Measurements from ENCODE around the gene ANKS3.

Gene ANKS3

DNA sequence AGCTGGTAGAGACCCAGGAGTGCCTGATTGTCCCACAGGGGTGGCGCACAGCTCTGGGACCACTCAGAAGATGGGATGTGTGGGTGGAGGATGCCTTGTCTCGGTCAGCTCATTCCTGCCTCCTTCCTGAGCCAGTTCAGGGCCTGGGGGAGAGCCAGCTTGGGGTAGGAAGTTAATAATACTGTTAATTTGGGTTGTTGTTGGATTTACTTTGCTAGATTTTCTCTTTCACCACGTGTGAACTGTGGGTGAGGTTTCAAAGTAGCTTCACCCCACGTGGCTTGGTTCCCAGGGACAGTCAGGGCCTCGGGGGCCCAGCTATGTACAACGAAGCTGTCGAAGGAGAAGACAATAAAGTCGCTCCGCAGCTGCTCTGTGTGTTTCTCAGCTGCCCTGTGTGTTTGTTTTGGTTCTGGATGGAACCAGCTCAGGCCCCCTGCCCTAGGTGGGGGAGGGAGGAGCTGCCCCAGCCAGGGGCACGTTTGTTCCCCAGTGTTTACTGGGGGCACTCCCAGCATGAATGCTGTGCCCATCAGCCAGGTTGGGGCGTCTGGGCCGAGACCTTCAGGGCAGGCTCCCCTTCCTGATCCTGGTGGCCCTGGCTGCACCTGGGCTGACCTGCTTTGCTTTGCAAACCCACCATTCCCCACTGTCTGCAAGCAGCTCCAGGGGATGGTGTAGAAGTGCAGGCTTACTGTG, 38.4 kb downstream of the ANKS3 start:
- H3K4me3 ChIP-seq (ENCODE audit: extremely low read depth, insufficient read depth, low read length, poor library complexity, severe bottlenecking) = no peak overlapping the region
- 93 to 94% methylated on average over 11 to 12 of the region's 12 CpGs for WGBS, 2 experiments (ENCODE audit: insufficient coverage in 2 of 2)
- peaks cover 46% of the 10 kb centered on the region for H3K36me3 ChIP-seq (ENCODE audit: control insufficient read depth, insufficient read depth, low read length)
- peaks cover 4% of the 10 kb centered on the region for H3K4me1 ChIP-seq (ENCODE audit: control insufficient read depth, insufficient read depth, low read length, poor library complexity, severe bottlenecking)
- peak overlapping the region; percentile 16 for H3K27ac ChIP-seq (ENCODE audit: low read depth, low read length, severe bottlenecking)
- H3K9me3 ChIP-seq (ENCODE audit: control insufficient read depth, low read length) = no peaks in the 10 kb centered on the region

DNA sequence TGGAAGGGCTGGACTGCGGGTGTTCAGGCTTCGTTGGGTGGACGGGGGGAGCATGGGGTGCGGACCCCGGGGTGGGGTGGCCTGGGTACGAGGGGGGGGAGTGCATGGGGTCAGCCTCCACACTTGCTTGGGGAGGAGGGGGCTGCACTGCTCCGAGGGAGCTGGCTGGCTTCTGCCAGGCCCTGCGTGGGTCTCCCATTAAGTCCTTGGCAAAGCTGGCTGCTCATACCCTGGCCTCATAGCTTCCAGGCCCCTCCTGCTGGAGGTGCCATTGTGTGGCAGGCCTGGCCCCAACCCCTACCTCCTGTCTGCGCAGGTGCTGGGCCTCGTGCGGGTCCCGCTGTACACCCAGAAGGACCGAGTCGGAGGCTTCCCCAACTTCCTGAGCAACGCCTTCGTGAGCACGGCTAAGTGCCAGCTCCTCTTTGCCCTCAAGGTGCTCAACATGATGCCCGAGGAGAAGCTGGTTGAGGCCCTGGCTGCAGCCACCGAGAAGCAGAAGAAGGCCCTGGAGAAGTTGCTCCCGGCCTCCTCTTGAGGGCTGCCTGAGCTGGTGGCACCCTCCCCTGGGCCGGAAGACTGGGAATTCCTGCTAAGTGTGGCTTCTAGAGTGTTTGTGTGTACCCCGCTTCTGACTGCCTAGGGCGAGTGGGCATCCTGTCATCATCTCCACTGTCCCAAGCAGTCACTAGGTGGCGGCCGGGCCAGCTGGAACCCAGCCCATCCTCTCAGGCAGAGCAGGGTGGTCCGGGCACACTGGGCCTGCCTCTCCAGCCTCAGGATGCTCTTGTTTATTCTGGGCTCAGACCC, 39.2 kb downstream of the ANKS3 start:
- Histone ChIP-seq H3K4me3 (ENCODE audit: extremely low read depth, insufficient read depth, low read length, poor library complexity, severe bottlenecking) (peak overlapping the region; percentile 92), H3K27ac (ENCODE audit: low read depth, low read length, severe bottlenecking) (no peak overlapping the region), H3K36me3 (ENCODE audit: control insufficient read depth, insufficient read depth, low read length) (peaks cover 43% of the 10 kb centered on the region)

DNA sequence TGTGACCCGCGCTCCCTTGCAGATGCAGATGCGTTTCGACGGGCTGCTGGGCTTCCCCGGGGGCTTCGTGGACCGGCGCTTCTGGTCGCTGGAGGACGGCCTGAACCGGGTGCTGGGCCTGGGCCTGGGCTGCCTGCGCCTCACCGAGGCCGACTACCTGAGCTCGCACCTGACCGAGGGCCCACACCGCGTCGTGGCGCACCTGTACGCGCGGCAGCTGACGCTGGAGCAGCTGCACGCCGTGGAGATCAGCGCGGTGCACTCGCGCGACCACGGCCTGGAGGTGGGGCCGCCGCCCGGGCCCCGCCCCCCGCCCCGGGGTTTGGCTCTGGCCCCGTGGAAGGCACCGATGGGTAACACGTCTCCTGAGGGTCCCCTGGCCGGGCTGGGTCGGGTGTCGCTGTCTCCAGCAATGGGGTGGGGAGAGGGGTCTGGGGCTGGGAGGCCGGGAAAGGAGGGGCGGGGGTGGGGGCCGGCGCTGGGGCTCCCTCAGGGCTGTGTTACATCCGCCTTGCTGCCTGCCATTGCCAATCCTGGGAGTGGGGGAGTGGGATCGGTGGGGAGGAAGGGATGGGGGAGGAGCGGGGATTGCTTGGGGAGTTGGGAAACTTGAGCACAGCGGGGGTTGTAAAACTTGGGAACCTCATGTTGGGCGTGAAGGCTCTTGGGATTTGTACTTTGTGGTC, 40.0 kb downstream of the ANKS3 start:
- Histone ChIP-seq H3K9me3 (ENCODE audit: control insufficient read depth, low read length) (no peaks in the 10 kb centered on the region), H3K4me3 (ENCODE audit: extremely low read depth, insufficient read depth, low read length, poor library complexity, severe bottlenecking) (peak overlapping the region; percentile 92), H3K4me1 (ENCODE audit: control insufficient read depth, insufficient read depth, low read length, poor library complexity, severe bottlenecking) (peaks cover 4% of the 10 kb centered on the region), H3K36me3 (ENCODE audit: control insufficient read depth, insufficient read depth, low read length) (peaks cover 38% of the 10 kb centered on the region), H3K27ac (ENCODE audit: low read depth, low read length, severe bottlenecking) (peak overlapping the region; percentile 76)
- WGBS, 2 experiments (ENCODE audit: insufficient coverage in 2 of 2) = 1% methylated on average over 36 to 40 of the region's 54 CpGs

More for the DNA sequence above, 39.2 kb downstream of the ANKS3 start:
- H3K4me1 ChIP-seq (ENCODE audit: control insufficient read depth, insufficient read depth, low read length, poor library complexity, severe bottlenecking) = peaks cover 4% of the 10 kb centered on the region
- 86 to 89% methylated on average over 21 of the region's 26 CpGs for WGBS, 2 experiments (ENCODE audit: insufficient coverage in 2 of 2)
- H3K9me3 ChIP-seq (ENCODE audit: control insufficient read depth, low read length) = no peaks in the 10 kb centered on the region

DNA sequence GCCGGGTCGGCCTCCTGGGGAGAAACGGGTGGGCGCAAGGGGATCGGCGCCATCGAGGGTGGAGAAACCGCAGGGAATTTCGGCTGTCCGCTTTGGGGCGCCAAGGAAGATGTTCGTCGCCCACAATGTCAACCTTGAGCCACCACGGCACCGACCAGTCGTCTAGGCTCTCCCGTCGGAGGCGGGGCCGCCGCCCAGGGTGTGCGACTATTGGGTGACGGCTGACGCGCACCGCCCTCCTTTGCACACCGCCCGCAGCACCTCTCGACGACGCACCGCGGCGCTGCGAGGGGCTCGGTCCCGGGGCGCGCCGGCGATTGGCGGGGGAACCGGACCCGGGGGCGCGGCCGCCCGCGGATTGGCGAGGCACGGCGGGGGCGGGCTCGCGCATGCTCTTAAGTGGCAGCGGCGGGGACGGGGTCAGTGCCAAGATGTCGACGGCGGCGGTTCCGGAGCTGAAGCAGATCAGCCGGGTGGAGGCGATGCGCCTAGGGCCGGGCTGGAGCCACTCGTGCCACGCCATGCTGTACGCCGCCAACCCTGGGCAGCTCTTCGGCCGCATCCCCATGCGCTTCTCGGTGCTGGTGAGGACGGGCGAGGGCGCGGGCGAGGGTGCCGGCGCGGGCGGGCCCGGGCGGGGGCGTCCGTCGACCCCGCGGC, 40.6 kb downstream of the ANKS3 start, which contains the start of gene NUDT16L1:
NUDT16L1 (plus strand) TSS at position 267 of the 660 bp plus-strand sequence; CDS start at position 432, 165 bp downstream.
- H3K36me3 ChIP-seq (ENCODE audit: control insufficient read depth, insufficient read depth, low read length) = peaks cover 38% of the 10 kb centered on the region
- 0% methylated on average over 69 to 81 of the region's 91 CpGs for WGBS, 2 experiments (ENCODE audit: insufficient coverage in 2 of 2)

DNA sequence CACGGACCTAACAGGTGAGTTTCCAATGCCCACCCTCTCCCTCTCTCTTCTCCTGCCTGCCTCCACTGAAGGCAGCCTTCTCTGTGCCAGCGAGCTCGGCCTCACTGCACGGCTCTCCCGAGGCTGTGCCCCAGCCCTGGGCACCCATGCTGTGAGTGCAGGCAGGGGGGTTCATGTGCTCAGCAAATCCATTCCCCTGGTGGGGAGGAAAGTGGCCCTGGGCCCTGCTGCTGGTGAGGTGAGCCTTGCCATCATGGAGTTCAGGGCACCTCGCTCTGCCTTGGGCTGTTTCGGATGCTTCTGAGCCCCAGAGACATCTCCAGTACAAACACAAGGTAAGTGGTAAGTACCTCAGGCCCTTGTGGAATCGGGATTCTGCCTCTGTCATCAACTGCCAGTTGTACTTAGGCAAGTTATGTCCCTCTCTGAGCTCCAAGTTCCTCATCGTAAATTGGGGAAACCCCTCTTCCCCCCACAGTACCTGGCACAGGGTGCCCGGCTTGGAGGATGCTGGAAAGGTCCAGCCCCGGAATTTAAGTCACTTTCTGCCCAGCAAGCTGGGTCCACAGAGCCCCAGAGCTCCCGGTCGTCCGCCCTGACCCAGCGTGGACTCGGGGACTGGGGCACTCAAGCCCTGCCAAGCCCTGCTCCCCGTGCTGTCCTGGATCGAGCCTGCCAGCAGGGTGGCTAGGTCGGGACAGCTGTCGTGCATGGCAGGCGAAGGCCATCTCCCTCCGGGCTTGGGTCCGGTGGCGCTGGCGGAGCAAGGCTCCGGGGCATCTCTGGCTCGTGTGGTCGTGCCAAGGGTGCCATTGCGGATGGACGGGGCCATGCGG, 41.4 kb downstream of the ANKS3 start:
- H3K9me3 ChIP-seq (ENCODE audit: control insufficient read depth, low read length) = no peaks in the 10 kb centered on the region
- peaks cover 4% of the 10 kb centered on the region for H3K4me1 ChIP-seq (ENCODE audit: control insufficient read depth, insufficient read depth, low read length, poor library complexity, severe bottlenecking)
- H3K4me3 ChIP-seq (ENCODE audit: extremely low read depth, insufficient read depth, low read length, poor library complexity, severe bottlenecking) = peak overlapping the region; percentile 92
- H3K27ac ChIP-seq (ENCODE audit: low read depth, low read length, severe bottlenecking) = peak overlapping the region; percentile 49
- 39 to 44% methylated on average over 28 to 31 of the region's 31 CpGs for WGBS, 2 experiments (ENCODE audit: insufficient coverage in 2 of 2)
- peaks cover 36% of the 10 kb centered on the region for H3K36me3 ChIP-seq (ENCODE audit: control insufficient read depth, insufficient read depth, low read length)

More for the DNA sequence above, 40.6 kb downstream of the ANKS3 start, which contains the start of gene NUDT16L1:
- H3K27ac ChIP-seq (ENCODE audit: low read depth, low read length, severe bottlenecking) = peak within 1 kb of the TSS; percentile 76
- peaks cover 4% of the 10 kb centered on the region for H3K4me1 ChIP-seq (ENCODE audit: control insufficient read depth, insufficient read depth, low read length, poor library complexity, severe bottlenecking)
- no peaks in the 10 kb centered on the region for H3K9me3 ChIP-seq (ENCODE audit: control insufficient read depth, low read length)
- H3K4me3 ChIP-seq (ENCODE audit: extremely low read depth, insufficient read depth, low read length, poor library complexity, severe bottlenecking) = peak within 1 kb of the TSS; percentile 92

DNA sequence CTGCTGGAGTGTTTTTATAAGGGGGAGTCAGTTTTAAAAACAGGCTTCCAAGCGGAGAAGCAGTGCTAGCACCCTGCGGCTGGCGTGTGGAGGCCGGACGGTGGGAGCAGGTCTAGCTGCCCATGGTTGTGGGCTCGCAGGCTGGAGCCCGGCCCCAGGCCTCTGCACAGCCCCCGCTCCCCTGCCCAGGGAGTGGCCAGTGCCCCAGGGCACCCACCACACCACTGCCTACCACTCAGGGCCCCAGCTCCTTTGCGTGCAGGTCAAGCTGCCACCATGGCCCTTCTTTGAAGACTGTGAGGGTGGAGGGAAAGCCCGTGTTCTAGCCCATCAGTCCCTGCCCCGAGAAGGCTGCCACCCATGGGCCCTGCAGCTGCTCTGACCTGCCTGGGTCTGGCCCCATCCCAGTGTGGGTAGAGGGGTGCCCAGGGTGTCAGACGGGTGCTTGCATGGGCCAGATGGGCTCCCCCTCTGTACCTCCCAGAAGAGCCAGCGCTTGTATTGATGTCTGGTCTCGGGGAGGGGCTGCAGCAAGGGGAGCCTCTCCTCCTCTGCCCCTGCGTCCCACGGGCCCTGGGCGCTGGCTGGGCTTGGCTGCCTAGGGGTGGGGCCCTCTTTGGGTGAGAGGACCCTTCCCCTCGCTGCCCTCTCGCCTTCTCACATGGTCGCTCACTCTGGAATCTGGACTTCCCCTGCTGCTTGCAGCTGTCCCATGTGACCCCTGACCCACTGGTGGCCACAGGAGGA, 42.2 kb downstream of the ANKS3 start:
- Histone ChIP-seq H3K36me3 (ENCODE audit: control insufficient read depth, insufficient read depth, low read length) (peaks cover 38% of the 10 kb centered on the region), H3K4me1 (ENCODE audit: control insufficient read depth, insufficient read depth, low read length, poor library complexity, severe bottlenecking) (peaks cover 4% of the 10 kb centered on the region), H3K27ac (ENCODE audit: low read depth, low read length, severe bottlenecking) (no peak overlapping the region), H3K9me3 (ENCODE audit: control insufficient read depth, low read length) (no peaks in the 10 kb centered on the region), H3K4me3 (ENCODE audit: extremely low read depth, insufficient read depth, low read length, poor library complexity, severe bottlenecking) (no peak overlapping the region)
- 90 to 91% methylated on average over 13 to 16 of the region's 20 CpGs for WGBS, 2 experiments (ENCODE audit: insufficient coverage in 2 of 2)

DNA sequence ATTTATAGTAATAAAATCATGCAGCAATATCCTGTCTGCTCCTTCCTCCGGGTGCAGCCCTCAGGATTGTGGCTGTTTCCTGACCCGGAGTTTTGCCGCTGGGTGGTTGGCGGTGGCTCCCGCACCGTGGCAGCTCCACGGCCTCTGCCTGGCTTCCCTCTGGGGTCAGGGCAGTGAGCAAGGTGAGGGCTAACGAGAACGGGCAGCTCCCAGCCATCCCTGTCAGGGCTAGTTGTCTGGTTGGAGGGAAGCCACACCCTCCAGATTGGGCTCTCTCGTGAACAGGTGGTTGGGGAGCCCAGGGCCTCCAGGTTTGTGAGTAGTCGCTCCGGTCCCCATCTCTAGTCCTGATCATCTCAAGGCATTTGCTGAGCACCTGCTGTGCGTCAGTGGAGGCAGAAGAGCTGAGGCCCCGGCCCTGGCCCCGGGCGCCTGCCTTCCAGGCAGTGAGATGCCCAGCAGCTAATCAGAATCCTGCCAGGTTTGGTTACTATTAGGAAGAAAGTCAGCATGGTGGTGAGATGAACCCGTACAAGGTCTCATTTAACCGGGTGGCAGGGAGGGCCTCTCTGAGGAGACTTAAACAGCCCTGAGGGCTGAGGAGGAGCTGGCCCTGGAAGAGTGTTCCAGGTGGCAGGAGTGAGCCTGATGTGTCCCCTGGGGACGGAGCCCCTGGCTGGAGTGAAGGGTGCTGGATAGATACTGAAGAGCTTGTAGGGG, 43.0 kb downstream of the ANKS3 start:
- Histone ChIP-seq H3K27ac (ENCODE audit: low read depth, low read length, severe bottlenecking) (no peak overlapping the region), H3K36me3 (ENCODE audit: control insufficient read depth, insufficient read depth, low read length) (peaks cover 39% of the 10 kb centered on the region), H3K4me3 (ENCODE audit: extremely low read depth, insufficient read depth, low read length, poor library complexity, severe bottlenecking) (no peak overlapping the region), H3K4me1 (ENCODE audit: control insufficient read depth, insufficient read depth, low read length, poor library complexity, severe bottlenecking) (peaks cover 4% of the 10 kb centered on the region), H3K9me3 (ENCODE audit: control insufficient read depth, low read length) (no peaks in the 10 kb centered on the region)
- 90 to 93% methylated on average over 16 to 19 of the region's 19 CpGs for WGBS, 2 experiments (ENCODE audit: insufficient coverage in 2 of 2)

DNA sequence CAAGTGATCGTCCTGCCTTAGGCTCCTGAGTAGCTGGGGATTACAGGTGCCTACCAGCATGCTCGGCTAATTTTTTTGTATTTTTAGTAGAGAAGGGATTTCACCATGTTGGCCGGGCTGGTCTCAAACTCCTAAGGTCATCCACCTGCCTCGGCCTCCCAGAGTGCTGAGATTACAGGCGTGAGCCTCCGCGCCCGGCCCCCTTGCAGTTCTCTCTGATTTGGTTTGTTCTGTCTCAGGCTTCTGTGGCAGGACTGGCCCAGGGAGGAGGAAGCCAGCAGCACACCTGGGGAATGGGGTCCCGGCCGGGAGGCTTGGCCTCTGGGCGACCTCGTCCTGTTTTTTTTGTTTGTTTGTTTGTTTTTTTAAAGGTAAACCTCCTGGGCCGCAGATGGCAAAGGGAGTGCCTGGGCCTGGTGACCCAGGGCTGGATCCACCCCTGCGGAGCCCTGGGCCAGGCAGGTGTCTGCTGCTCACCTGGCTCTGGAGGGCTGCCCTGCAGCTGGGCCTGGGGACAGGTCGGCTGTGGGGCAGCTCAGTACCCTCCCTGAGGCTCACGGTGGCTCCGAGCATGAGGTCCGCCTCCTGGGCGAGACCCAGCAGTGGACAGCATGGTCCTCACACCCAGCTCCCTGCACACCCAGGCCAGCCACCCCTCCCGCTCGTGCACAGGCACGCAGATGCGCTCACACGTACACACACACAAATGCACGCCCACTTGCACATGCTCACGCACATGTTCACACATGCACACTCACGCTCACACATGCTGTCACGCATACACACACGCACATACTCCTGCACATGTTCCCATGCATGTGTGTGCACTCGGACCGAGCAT, 44.0 kb downstream of the ANKS3 start:
- Histone ChIP-seq H3K4me3 (ENCODE audit: extremely low read depth, insufficient read depth, low read length, poor library complexity, severe bottlenecking) (no peak overlapping the region), H3K4me1 (ENCODE audit: control insufficient read depth, insufficient read depth, low read length, poor library complexity, severe bottlenecking) (peaks cover 4% of the 10 kb centered on the region), H3K27ac (ENCODE audit: low read depth, low read length, severe bottlenecking) (no peak overlapping the region), H3K9me3 (ENCODE audit: control insufficient read depth, low read length) (no peaks in the 10 kb centered on the region), H3K36me3 (ENCODE audit: control insufficient read depth, insufficient read depth, low read length) (peaks cover 39% of the 10 kb centered on the region)
- 93 to 97% methylated on average over 26 to 28 of the region's 31 CpGs for WGBS, 2 experiments (ENCODE audit: insufficient coverage in 2 of 2)
